A549 (cell line): Measurements from ENCODE around the gene EXOC7. TPM values are rescaled to one million over a fixed set of nuclear protein-coding genes. Genes with fewer than 3 reads are reported as not detected.

Experiments
- ATAC-seq, 2 experiments: fragments of 200-7000 bp in 1 of 2; fragments of >200 bp in 1 of 2; cut with Nextera tagmentation in 1 of 2; cut with Tn5 transposase in 1 of 2; 3 replicates each; pipeline versions ENCODE4 v1.8.0 to v1.9.1; 2018 to 2020; ENCODE audit warnings: mild to moderate bottlenecking in 1 of 2, moderate library complexity in 1 of 2
- CTCF ChIA-PET: fragments of 300-600 bp; sonication (Branson Sonifier 250); formaldehyde crosslinking; extraction: SDS; loops from one replicate; lab custom pipeline; 2021; ENCODE audit warnings: antibody characterized with exemption, inconsistent platforms; lab: Yijun Ruan, JAX
- POLR2A ChIA-PET: fragments of 350-600 bp; formaldehyde crosslinking; extraction: SDS; loops from one replicate; lab custom pipeline; 2021; ENCODE audit warnings: antibody characterized with exemption, inconsistent platforms; lab: Yijun Ruan, JAX
- DNase-seq, 2 experiments: peaks; one replicate each; pipeline versions ENCODE4 v3.0.0 to v3.0.0-alpha.2; 2011 to 2016; ENCODE audit warnings: low read depth in 1 of 2, low spot score in 1 of 2
- FAIRE-seq: peaks from 2 replicates; lab custom pipeline; 2011; peaks lifted over from hg19 to GRCh38; lab: Jason Lieb, UNC
- H3K27ac ChIP-seq, 2 experiments: fragments of >200 bp; sonication (Bioruptor Twin); formaldehyde crosslinking; 3 replicates each; pipeline ENCODE4 v1.5.1; 2016 to 2017
- H3K4me1 ChIP-seq: fragments of >200 bp; sonication (Bioruptor Twin); formaldehyde crosslinking; 3 replicates; pipeline ENCODE4 v1.6.1; 2016
- H3K4me2 ChIP-seq: fragments of >200 bp; sonication (Bioruptor Twin); formaldehyde crosslinking; 3 replicates; pipeline ENCODE4 v1.6.1; 2016
- H3K4me3 ChIP-seq: fragments of >200 bp; sonication (Bioruptor Twin); formaldehyde crosslinking; 3 replicates; pipeline ENCODE4 v1.5.1; 2016
- H3K9me3 ChIP-seq: fragments of >200 bp; sonication (Bioruptor Twin); formaldehyde crosslinking; 3 replicates; pipeline ENCODE4 v1.6.1; 2016
- BHLHE40 ChIP-seq: IDR thresholded peaks from 2 replicates; pipeline ENCODE4 v1.6.1; 2012; ENCODE audit warnings: low read depth, low read length, inconsistent platforms
- CHD4 ChIP-seq: fragments of 200-600 bp; sonication (generic); IDR thresholded peaks from 2 replicates; pipeline ENCODE4 v1.6.1; 2016; ENCODE audit warnings: antibody characterized with exemption, mild to moderate bottlenecking, borderline replicate concordance
- EHMT2 ChIP-seq: fragments of 200-600 bp; sonication (generic); IDR thresholded peaks from 2 replicates; pipeline ENCODE4 v1.6.1; 2016; ENCODE audit warnings: antibody characterized with exemption, low read depth, mild to moderate bottlenecking, moderate library complexity
- ESRRA ChIP-seq: fragments of 150-350 bp; IDR thresholded peaks from 2 replicates; pipeline ENCODE4 v1.6.1; 2014; ENCODE audit warnings: mild to moderate bottlenecking, low read length, borderline replicate concordance
- FOSL2 ChIP-seq, 2 experiments: fragments of 450-650 bp in 1 of 2; fragments of >200 bp in 1 of 2; sonication (Bioruptor Twin) in 1 of 2; formaldehyde crosslinking; IDR thresholded peaks; 2 replicates each; pipeline versions ENCODE4 v1.5.0 to v1.6.1; 2016 to 2020; ENCODE audit warnings: mild to moderate bottlenecking in 1 of 2, moderate library complexity in 1 of 2
- GATA3 ChIP-seq: IDR thresholded peaks from 2 replicates; pipeline ENCODE4 v1.6.1; 2012; ENCODE audit warnings: borderline replicate concordance
- HEYL ChIP-seq: fragments of 250-450 bp; sonication (Bioruptor Pico); IDR thresholded peaks from 2 replicates; pipeline ENCODE4 v1.8.0; 2021; ENCODE audit warnings: mild to moderate bottlenecking, moderate library complexity
- HOXB5 ChIP-seq: fragments of 250-450 bp; sonication (Bioruptor Pico); IDR thresholded peaks from 2 replicates; pipeline ENCODE4 v1.5.0; 2020; ENCODE audit warnings: mild to moderate bottlenecking, moderate library complexity
- JUN ChIP-seq, 2 experiments: fragments of >200 bp; sonication (Bioruptor Twin); formaldehyde crosslinking; IDR thresholded peaks; 2 replicates in 1 of 2; 3 replicates in 1 of 2; pipeline ENCODE4 v1.6.1; 2016 to 2017
- JUNB ChIP-seq: fragments of >200 bp; sonication (Bioruptor Twin); formaldehyde crosslinking; IDR thresholded peaks from 2 replicates; pipeline ENCODE4 v1.6.1; 2016
- KDM5A ChIP-seq: fragments of 200-600 bp; sonication (generic); IDR thresholded peaks from 2 replicates; pipeline ENCODE4 v1.6.1; 2016; ENCODE audit warnings: antibody characterized with exemption, mild to moderate bottlenecking
- PHF8 ChIP-seq: fragments of 200-600 bp; sonication (generic); IDR thresholded peaks from 2 replicates; pipeline ENCODE4 v1.6.1; 2016; ENCODE audit warnings: low read depth, mild to moderate bottlenecking, antibody characterized with exemption, moderate library complexity, borderline replicate concordance
- RARB ChIP-seq: fragments of 250-450 bp; sonication (Bioruptor Pico); IDR thresholded peaks from 2 replicates; pipeline ENCODE4 v1.8.0; 2021; ENCODE audit warnings: mild to moderate bottlenecking, moderate library complexity
- RCOR1 ChIP-seq: fragments of 150-350 bp; IDR thresholded peaks from 2 replicates; pipeline ENCODE4 v1.6.1; 2014; ENCODE audit warnings: antibody characterized with exemption, low read length, low read depth
- SREBF2 ChIP-seq: fragments of 450-650 bp; IDR thresholded peaks from 2 replicates; pipeline ENCODE4 v1.6.1; 2014; ENCODE audit warnings: mild to moderate bottlenecking, moderate library complexity
- ZFP36 ChIP-seq: fragments of 450-650 bp; IDR thresholded peaks from 2 replicates; pipeline ENCODE4 v1.6.1; 2014; ENCODE audit warnings: borderline replicate concordance; ENCODE audit not compliant: partially characterized antibody
- ZNF302 ChIP-seq: fragments of 250-450 bp; sonication (Bioruptor Pico); IDR thresholded peaks from 2 replicates; pipeline ENCODE4 v1.9.0; 2021; ENCODE audit warnings: inconsistent platforms, mild to moderate bottlenecking, moderate library complexity
- WGBS: methylation state at CpG from one replicate; pipeline ENCODE4 v1.1.6; 2017; ENCODE audit errors: missing lambda C conversion rate; 5-methylcytosine and 5-hydroxymethylcytosine counted together
- polyA plus RNA-seq, 4 experiments: library from polyadenylated mRNA; depleted of rRNA in 3 of 4; stranded (reverse); fragments of >200 nt; fragmentation: RNase III in 1 of 4; extraction: RNeasy Plus Mini Kit Qiagen cat#74134 plus additional on column Dnase treatment in 1 of 4; gene quantifications; 2 replicates in 3 of 4; 3 replicates in 1 of 4; pipeline ENCODE4 v1.2.3, GENCODE V29; 2011 to 2017
- TF ChIP-seq, protein P1 (sequence below): fragments of 450-650 bp; IDR thresholded peaks from 2 replicates; pipeline ENCODE4 v1.6.1; 2014; ENCODE audit warnings: antibody characterized with exemption
- TF ChIP-seq, protein P2 (sequence below): fragments of >200 bp; sonication (Bioruptor Twin); formaldehyde crosslinking; IDR thresholded peaks from 3 replicates; pipeline ENCODE4 v1.5.1; 2016
- TF ChIP-seq, protein P3 (sequence below): fragments of 250-450 bp; sonication (Bioruptor Pico); IDR thresholded peaks from 2 replicates; pipeline ENCODE4 v1.5.0; 2021; ENCODE audit warnings: mild to moderate bottlenecking, moderate library complexity, borderline replicate concordance
- TF ChIP-seq, protein P4 (sequence below): IDR thresholded peaks from 2 replicates; pipeline ENCODE4 v1.6.1; 2012

Gene EXOC7
- polyA plus RNA-seq, 2 of the 4 experiments (the other 2 are of a cell fraction) = 64.5 to 72.3 TPM

DNA sequence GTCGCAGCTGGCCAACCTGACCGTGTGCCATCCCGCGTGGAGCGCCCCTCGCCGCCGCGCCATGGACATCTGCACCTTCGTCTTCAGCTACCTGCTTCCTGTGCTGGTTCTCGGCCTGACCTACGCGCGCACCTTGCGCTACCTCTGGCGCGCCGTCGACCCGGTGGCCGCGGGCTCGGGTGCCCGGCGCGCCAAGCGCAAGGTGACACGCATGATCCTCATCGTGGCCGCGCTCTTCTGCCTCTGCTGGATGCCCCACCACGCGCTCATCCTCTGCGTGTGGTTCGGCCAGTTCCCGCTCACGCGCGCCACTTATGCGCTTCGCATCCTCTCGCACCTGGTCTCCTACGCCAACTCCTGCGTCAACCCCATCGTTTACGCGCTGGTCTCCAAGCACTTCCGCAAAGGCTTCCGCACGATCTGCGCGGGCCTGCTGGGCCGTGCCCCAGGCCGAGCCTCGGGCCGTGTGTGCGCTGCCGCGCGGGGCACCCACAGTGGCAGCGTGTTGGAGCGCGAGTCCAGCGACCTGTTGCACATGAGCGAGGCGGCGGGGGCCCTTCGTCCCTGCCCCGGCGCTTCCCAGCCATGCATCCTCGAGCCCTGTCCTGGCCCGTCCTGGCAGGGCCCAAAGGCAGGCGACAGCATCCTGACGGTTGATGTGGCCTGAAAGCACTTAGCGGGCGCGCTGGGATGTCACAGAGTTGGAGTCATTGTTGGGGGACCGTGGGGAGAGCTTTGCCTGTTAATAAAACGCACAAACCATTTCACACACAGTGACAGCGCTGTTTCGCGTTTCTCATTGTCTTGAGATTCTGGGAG, 26.6 kb downstream of the EXOC7 start:
- H3K4me1 ChIP-seq = peaks cover 18% of the 10 kb centered on the region
- ChIA-PET CTCF (interaction anchor here (3.1 to 4.4 kb wide), 2 partner anchors 13 to 63 kb away, joined by 15 to 16 read pairs; no protein-coding TSS in a partner anchor), POLR2A (no interaction called here)
- H3K27ac ChIP-seq = no peak overlapping the region
- ATAC-seq (no peak), FAIRE-seq (no peak), DNase-seq (no peak)
- TF ChIP-seq KDM5A (no peak), ESRRA (no peak), GATA3 (no peak), ZNF302 (no peak), JUNB (no peak), RARB (CRISPR knock-in tag) (no peak), FOSL2 (IDR thresholded peaks at IDR 0.05) (no peak), FOSL2 (CRISPR knock-in tag; IDR thresholded peaks at IDR 0.05) (no peak), RCOR1 (no peak), BHLHE40 (no peak)
- TF ChIP-seq, protein P1, sequence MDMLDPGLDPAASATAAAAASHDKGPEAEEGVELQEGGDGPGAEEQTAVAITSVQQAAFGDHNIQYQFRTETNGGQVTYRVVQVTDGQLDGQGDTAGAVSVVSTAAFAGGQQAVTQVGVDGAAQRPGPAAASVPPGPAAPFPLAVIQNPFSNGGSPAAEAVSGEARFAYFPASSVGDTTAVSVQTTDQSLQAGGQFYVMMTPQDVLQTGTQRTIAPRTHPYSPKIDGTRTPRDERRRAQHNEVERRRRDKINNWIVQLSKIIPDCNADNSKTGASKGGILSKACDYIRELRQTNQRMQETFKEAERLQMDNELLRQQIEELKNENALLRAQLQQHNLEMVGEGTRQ = no peak
- TF ChIP-seq, protein P2, sequence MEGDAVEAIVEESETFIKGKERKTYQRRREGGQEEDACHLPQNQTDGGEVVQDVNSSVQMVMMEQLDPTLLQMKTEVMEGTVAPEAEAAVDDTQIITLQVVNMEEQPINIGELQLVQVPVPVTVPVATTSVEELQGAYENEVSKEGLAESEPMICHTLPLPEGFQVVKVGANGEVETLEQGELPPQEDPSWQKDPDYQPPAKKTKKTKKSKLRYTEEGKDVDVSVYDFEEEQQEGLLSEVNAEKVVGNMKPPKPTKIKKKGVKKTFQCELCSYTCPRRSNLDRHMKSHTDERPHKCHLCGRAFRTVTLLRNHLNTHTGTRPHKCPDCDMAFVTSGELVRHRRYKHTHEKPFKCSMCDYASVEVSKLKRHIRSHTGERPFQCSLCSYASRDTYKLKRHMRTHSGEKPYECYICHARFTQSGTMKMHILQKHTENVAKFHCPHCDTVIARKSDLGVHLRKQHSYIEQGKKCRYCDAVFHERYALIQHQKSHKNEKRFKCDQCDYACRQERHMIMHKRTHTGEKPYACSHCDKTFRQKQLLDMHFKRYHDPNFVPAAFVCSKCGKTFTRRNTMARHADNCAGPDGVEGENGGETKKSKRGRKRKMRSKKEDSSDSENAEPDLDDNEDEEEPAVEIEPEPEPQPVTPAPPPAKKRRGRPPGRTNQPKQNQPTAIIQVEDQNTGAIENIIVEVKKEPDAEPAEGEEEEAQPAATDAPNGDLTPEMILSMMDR = no peak
- TF ChIP-seq, protein P3, sequence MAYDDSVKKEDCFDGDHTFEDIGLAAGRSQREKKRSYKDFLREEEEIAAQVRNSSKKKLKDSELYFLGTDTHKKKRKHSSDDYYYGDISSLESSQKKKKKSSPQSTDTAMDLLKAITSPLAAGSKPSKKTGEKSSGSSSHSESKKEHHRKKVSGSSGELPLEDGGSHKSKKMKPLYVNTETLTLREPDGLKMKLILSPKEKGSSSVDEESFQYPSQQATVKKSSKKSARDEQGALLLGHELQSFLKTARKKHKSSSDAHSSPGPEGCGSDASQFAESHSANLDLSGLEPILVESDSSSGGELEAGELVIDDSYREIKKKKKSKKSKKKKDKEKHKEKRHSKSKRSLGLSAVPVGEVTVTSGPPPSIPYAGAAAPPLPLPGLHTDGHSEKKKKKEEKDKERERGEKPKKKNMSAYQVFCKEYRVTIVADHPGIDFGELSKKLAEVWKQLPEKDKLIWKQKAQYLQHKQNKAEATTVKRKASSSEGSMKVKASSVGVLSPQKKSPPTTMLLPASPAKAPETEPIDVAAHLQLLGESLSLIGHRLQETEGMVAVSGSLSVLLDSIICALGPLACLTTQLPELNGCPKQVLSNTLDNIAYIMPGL = no peak
- 71% methylated on average over 82 of the region's 82 CpGs for WGBS
- no peaks in the 10 kb centered on the region for H3K9me3 ChIP-seq
- H3K4me3 ChIP-seq = no peak overlapping the region
- no peak overlapping the region for H3K4me2 ChIP-seq

DNA sequence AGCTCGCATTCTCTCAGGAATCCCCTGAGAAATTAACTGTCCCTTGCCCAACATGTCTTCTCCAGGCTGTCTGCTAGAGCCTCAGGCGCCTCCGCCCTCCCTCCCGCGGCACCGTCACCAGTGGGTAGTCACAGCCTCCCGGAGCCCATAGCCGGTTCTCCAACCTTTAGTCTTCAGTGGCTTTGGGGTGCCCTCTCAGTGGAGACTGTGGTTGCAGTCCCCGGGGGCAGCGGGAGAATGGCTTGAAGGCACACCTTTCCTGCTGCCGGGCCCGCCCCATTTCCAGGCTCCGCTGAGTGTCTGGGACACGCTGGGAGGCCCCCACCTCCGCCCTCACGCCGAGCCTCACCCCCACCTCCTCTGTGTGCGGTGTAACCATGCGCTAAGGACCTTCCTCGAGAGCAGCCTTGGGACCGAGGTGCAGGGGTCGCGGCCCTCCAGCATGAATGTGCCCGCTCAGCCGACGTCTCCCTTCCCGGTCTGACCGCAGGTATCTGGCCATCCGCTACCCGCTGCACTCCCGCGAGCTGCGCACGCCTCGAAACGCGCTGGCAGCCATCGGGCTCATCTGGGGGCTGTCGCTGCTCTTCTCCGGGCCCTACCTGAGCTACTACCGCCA, 27.3 kb downstream of the EXOC7 start:
- POLR2A ChIA-PET = no interaction called here
- Histone ChIP-seq H3K4me2 (peak overlapping the region; percentile 91), H3K4me3 (peak overlapping the region; percentile 39; the same call in 2 of the 3 replicates), H3K4me1 (peaks cover 19% of the 10 kb centered on the region), H3K9me3 (no peaks in the 10 kb centered on the region), H3K27ac (no peak overlapping the region)
- WGBS = 31% methylated on average over 35 of the region's 41 CpGs
- TF ChIP-seq EHMT2 (no peak), HEYL (CRISPR knock-in tag) (no peak), PHF8 (no peak), SREBF2 (no peak), FOSL2 (IDR thresholded peaks at IDR 0.05) (no peak), FOSL2 (CRISPR knock-in tag; IDR thresholded peaks at IDR 0.05) (no peak), CHD4 (no peak), ZFP36 (no peak), JUN (IDR thresholded peaks at IDR 0.05) (no peak), HOXB5 (no peak), ZNF302 (no peak)
- TF ChIP-seq, protein P4, sequence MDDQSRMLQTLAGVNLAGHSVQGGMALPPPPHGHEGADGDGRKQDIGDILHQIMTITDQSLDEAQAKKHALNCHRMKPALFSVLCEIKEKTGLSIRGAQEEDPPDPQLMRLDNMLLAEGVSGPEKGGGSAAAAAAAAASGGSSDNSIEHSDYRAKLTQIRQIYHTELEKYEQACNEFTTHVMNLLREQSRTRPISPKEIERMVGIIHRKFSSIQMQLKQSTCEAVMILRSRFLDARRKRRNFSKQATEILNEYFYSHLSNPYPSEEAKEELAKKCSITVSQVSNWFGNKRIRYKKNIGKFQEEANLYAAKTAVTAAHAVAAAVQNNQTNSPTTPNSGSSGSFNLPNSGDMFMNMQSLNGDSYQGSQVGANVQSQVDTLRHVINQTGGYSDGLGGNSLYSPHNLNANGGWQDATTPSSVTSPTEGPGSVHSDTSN = no peak
- CTCF ChIA-PET = interaction anchor here (0.5 to 3.1 kb wide), 9 partner anchors 12 to 282 kb away, joined by 3 to 16 read pairs (median 3); no protein-coding TSS in a partner anchor
- DNase-seq (no peak), ATAC-seq (no peak), FAIRE-seq (no peak)
